ENCODE data around the gene DCBLD2.

DCBLD2 gene

GRCh38 chr3:98827221-98827920, 74.1 kb downstream of the DCBLD2 start:
- no peak for DNase-seq

DNA sequence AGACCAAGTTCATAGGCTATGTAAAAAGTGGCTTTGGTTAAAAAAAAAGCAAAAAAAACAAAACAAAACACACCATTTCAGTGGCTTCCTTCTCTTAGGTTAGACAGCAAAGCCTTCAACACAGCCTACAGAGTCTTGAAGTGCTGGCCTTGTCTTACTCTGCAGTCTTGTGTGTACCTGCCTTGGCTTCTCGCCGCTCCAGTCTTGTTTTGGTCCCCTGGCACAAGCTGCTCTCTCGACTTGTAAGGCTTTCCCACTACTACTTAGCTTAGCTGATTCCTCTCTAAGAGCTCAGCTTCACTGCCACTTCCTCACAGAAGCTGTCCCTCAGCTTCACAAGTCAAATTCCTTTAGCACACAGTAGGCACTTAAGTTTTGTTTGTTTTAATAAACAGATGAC, 75.4 kb downstream of the DCBLD2 start:
- DNase-seq: no peak

GRCh38 chr3:98824256-98824655, 77.2 kb downstream of the DCBLD2 start:
- DNase-seq: no peak

- DNase-seq: no peak
These were observed 77.7 kb downstream of the DCBLD2 start for GRCh38 chr3:98823791-98824190.

- no peak for DNase-seq
These were observed 80.4 kb downstream of the DCBLD2 start for GRCh38 chr3:98821063-98821462.

DNA sequence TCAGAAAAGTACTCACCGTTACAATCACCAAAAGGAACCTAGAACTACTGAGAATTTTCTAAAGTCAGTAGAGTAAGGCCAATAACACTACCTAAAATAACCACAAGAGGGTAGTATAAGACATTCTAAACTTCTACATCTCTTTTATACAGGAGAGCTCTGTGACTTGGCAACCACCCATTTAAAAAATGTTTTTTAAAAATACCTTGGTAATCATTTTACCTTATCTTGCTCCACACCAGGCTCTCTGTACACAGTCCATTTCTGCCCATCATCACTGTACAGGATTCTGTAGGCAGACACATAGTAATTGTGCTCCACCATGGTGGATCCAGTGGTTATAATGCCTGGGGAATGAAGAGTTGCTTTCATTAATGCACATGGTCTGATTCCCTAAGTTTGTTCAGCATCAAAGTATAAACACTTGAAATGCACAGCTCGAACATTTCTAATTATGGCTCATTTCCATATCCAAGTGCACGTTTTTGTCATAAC, 83.9 kb downstream of the DCBLD2 start:
- peak; percentile 67 for DNase-seq

- DNase-seq: peak; percentile 81
These were observed 86.6 kb downstream of the DCBLD2 start for GRCh38 chr3:98814817-98815420.

DNA sequence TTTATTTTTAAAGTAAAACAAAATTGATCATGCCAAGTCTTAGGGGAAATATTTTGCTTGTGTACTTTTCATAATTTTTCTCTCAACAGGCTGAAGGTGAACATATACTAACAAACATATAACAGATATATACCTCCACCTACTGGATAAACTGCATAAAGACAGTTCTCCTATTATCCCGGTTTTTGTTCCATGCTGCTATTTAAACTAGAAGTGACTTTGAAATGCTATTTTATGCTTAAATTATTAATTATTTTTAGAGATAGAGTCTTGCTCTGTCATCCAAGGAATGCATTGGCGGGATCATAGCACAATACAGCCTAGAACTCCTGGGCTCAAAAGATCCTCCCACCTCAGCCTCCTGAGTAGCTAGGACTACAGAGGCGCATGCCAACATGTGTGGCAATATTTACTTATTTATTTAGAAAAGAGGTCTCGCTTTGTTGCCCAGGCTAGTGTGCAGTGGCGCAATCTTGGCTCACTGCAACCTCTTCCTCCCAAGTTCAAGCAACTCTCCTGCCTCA, 88.6 kb downstream of the DCBLD2 start:
- peak; percentile 33 for DNase-seq

GRCh38 chr3:98811048-98811447, 90.4 kb downstream of the DCBLD2 start:
- no peak for DNase-seq

DNA sequence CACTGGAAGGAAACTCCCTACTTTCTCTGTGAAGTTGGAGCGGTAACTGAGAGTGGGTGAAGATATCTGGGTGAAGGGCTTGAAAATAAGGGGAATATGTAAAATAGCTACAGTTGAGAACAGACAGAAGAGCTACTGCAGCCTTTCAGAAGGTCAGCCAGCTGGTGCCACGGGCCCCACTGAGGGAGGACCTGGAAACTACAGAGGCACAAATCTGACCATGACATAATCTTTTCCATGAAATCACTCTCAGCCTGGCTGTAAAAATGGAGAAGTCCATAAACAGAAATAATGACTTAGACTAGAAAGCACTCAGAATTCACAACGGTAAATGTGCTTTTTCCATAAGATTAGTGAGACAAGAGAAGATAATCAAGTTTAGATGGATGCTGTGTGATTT, 91.9 kb downstream of the DCBLD2 start:
- no peak for DNase-seq

DNA sequence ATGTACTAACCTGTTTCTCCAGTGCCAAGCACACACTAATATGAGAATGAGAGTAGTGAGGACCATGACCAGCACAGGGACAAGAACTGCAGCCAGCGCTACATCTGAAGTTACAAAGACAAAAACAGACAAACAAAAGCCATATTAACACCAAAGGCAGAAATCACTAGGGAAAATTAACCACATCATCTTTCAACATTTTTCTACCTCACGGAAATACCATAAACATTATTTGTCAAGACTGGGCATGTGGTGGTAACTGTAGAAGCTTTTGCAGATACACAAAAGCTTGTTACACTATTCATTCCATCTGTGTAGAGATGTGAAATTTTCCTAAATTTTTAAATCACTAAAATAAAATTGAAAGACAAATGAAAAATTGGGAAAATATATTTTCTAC, 93.4 kb downstream of the DCBLD2 start:
- DNase-seq: no peak

GRCh38 chr3:98807561-98807960, 93.9 kb downstream of the DCBLD2 start:
- no peak for DNase-seq

- DNase-seq: peak; percentile 16
These were observed 94.5 kb downstream of the DCBLD2 start for GRCh38 chr3:98807011-98807410.

DNA sequence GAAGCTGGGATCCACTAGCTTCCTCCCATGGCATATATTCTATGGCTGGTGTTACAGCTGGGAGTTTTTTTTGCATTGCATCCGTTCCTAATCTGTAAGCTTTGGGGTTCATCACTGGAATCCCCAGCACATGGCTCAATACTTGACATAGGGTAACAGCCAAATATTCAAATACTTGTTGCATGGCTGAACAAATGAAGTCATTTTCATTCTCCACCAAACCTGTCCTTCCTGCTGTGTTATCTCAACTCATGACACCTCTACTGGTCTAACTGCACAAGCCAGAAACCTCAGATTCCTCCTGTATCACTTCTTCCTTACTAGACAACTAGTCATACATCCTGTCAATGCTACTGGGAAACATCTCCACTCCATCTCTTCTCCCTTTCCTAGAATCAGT, 95.0 kb downstream of the DCBLD2 start:
- no peak for DNase-seq

GRCh38 chr3:98805571-98805970, 95.9 kb downstream of the DCBLD2 start:
- DNase-seq: no peak

DNA sequence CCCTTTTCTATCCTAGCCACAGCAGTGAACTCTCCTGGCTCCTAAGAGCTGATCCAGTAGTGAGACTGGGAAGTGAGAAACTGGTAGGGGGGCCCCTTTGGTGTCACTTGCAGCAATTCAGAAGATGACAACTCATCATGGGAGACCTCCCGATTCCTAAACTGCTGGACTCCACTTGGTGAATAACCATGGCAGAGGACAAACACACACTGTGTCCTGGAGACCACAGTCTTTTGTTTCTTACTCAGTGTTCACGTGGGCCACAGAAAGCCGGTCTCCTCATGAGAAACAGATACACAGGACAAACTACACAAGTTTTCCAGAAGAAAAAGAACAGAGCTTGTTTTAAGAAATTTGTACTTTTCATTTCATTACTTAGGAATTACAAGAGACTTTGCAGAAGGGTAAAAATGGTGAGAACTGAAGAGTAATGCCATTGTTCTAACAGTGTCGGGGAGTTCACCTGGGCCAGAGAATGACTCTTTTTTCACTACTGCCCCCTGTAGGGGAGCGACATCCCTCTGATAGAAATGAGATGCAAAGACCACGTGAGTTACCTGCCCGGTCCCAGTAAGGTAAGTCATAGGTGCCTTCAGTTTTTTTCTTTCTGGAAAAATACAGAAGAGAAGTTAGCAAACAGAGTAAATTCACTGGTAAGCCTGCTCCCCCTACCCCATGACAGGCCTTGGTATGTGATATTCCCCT, 100.3 kb downstream of the DCBLD2 start:
- DNase-seq: no peak

- DNase-seq: no peak
These were observed 101.1 kb downstream of the DCBLD2 start for GRCh38 chr3:98800401-98800800.

DNA sequence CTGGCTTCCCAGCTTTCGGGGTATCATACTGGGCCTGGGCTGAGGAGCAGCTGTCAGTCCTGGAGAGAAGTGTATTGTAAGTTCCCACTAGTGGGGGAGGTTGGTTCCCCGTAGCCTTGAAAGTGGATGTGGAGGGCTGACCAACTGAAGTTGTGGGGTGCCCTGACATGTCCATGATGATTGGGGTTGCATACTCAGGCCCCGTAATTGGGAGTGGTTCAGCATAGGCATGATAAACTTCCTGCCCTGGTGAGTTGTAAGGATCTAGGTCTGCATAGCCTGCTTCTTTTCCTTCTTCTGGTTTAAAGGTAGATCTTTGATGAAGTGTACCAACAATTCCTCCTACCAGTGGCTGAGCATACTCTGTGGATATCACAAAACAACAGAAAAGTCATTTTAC, 102.0 kb downstream of the DCBLD2 start:
- no peak for DNase-seq

DNA sequence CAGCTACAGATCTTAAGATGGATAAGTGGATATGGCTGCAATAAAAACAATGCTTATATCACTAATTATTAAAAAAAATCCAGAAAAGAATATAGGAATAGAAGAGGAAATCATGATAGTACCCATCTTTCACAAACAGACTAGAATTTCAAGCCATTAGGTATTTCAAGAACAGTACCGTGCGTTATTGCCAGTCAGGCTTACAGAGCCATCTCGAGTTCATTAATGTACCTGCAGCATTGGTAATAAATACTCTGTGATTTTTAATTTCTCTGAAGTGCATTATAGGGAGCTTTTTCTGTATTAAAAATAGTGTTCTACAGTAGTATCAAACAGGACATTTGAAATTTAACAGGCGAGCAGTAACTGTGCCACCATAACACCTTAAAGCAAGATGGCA, 102.7 kb downstream of the DCBLD2 start:
- no peak for DNase-seq

GRCh38 chr3:98797905-98798304, 103.6 kb downstream of the DCBLD2 start:
- DNase-seq: no peak

DNA sequence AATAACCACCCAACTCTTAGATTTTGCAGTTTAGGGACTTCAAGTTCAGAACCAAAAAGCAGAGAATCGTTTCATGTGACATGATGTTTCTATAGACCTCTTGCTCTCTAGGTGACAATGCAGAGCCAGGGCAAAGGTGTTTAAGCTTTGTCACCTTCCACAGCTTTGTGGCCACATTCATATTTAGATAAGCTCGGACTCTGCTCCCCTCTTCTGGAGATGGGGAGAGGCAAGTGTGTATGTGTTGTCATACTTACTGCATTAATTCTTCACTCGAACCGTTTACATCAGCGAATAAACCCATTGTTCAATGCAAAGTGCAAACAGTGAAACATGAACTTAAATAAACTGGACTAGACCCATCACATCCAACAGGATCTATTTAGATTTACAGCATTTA, 105.2 kb downstream of the DCBLD2 start:
- DNase-seq: no peak

- DNase-seq: peak; percentile 26
These were observed 107.5 kb downstream of the DCBLD2 start for GRCh38 chr3:98793971-98794370.

DNA sequence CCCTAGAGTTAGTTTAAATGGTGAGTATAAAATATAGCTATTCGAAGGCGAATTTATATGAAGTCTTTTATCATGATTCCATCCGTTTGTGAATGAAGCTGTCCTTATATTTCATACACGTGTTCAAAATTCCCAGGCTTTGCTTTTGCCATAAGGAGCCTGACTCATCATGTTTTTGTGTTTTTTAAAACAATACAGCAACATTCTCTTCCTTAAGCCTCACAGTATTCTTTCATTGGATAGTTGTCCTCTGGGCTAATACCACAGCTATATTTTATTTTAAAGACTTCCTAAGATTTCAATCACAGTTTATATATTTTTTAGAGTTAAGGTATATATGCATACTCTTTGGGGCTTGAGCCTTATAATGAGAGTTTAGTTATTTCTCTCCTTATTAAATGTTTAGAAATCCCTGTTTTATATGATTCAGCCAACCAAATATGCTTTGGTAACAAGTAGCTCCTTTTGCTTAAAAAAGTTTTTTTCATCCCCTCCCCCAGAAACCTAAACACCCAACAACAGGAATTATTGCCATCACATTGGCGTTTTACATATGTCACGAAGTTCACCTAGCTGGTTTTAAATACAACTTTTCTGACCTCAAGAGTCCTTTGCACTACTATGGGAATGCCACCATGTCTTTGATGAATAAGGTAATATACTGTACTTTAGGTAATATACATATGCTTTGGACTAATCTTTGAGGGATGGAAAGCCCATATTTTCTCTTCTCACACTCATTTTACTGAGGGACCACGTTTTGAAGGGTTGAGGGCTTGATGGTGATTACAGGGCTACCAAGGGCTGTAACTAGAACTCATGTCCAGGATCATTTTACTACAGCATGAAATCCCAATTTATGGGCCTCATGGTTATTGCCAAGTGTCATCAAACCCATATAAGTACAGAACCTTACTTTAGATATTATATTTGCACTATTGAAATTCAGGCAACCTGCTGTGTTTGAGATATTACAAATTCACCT, 109.9 kb downstream of the DCBLD2 start:
- no peak for DNase-seq
